PFSK-1 (cell line): ENCODE measurements around the gene ANXA6.

Source experiments
- POLR2AphosphoS5 ChIP-seq: IDR thresholded peaks from 2 replicates; pipeline ENCODE4 v1.6.1; 2012; ENCODE audit warnings: low read depth, mild to moderate bottlenecking, control low read depth, low read length, moderate library complexity
- SIN3A ChIP-seq: IDR thresholded peaks from 2 replicates; pipeline ENCODE4 v1.6.1; 2012; ENCODE audit warnings: mild to moderate bottlenecking, low read length, moderate library complexity, borderline replicate concordance; ENCODE audit not compliant: insufficient read depth
- TAF1 ChIP-seq: IDR thresholded peaks from 2 replicates; pipeline ENCODE4 v1.6.1; 2012; ENCODE audit warnings: low read length, control low read depth, borderline replicate concordance; ENCODE audit not compliant: insufficient read depth
- TF ChIP-seq, protein P1 (sequence below), 2 experiments: IDR thresholded peaks; 2 replicates each; pipeline versions ENCODE4 v1.6.1 to v1.8.0; 2011 to 2012; ENCODE audit warnings: low read depth in 2 of 2, low read length in 2 of 2, control low read depth in 1 of 2, inconsistent platforms in 1 of 2, mild to moderate bottlenecking in 1 of 2, moderate library complexity in 1 of 2; ENCODE audit not compliant: insufficient read depth in 1 of 2

GRCh38 chr5:151130922-151131891, 26.4 kb downstream of the ANXA6 start:
- no peak for TF ChIP-seq TAF1
- no peak for TF ChIP-seq POLR2AphosphoS5
- TF ChIP-seq, protein P1, sequence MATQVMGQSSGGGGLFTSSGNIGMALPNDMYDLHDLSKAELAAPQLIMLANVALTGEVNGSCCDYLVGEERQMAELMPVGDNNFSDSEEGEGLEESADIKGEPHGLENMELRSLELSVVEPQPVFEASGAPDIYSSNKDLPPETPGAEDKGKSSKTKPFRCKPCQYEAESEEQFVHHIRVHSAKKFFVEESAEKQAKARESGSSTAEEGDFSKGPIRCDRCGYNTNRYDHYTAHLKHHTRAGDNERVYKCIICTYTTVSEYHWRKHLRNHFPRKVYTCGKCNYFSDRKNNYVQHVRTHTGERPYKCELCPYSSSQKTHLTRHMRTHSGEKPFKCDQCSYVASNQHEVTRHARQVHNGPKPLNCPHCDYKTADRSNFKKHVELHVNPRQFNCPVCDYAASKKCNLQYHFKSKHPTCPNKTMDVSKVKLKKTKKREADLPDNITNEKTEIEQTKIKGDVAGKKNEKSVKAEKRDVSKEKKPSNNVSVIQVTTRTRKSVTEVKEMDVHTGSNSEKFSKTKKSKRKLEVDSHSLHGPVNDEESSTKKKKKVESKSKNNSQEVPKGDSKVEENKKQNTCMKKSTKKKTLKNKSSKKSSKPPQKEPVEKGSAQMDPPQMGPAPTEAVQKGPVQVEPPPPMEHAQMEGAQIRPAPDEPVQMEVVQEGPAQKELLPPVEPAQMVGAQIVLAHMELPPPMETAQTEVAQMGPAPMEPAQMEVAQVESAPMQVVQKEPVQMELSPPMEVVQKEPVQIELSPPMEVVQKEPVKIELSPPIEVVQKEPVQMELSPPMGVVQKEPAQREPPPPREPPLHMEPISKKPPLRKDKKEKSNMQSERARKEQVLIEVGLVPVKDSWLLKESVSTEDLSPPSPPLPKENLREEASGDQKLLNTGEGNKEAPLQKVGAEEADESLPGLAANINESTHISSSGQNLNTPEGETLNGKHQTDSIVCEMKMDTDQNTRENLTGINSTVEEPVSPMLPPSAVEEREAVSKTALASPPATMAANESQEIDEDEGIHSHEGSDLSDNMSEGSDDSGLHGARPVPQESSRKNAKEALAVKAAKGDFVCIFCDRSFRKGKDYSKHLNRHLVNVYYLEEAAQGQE (IDR thresholded peaks at IDR 0.05; ENCODE audit: insufficient read depth in 1 of 2, low read depth in 2 of 2, low read length in 2 of 2): no peak
- no peak for TF ChIP-seq SIN3A
